ENCODE results near the gene TMEM154. TPM values are rescaled to one million over a fixed set of nuclear protein-coding genes. Genes with fewer than 3 reads are reported as not detected.

The TMEM154 gene
- total RNA-seq, 1 donor, result 1.8 TPM

DNA sequence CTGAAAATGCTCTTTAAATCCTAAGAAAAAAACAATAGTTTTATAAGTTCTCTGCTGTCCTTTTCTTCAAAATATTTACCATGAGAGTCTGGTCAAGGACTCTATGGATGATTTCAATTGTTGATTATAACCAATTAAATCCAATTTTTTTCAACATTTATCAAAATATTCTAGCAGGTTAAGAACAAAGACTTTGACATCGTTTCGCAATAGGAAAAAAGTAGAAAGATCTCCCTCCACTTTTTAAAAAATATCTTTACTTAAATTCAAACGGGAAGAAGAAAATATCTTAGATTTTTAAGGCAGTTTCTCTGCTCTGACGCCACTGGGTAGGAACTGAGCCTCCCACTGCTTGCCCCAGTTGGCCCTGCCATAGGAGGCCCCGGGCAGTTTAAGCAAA lies 44.7 kb upstream of the TMEM154 start:
- Histone ChIP-seq H3K79me2 (ENCODE audit: insufficient read depth, low read length) (no peaks in the 10 kb centered on the region), H3K27ac (ENCODE audit: low read depth, low read length) (no peak overlapping the region), H4K20me1 (ENCODE audit: insufficient read depth, low read length) (no peaks in the 10 kb centered on the region), H3K4me1 (ENCODE audit: insufficient read depth, low read length) (no peaks in the 10 kb centered on the region), H3K9me3 (ENCODE audit: low read depth, low read length) (no peaks in the 10 kb centered on the region), H2AFZ (ENCODE audit: low read length) (no peak overlapping the region), H3K4me3 (ENCODE audit: insufficient read depth, low read length) (no peak overlapping the region), H3K27me3 (ENCODE audit: insufficient read depth, low read length) (peaks cover 7% of the 10 kb centered on the region), H3K4me2 (ENCODE audit: insufficient read depth, low read length) (no peak overlapping the region), H3K36me3 (ENCODE audit: insufficient read depth, low read length) (no peaks in the 10 kb centered on the region)
- no peak for DNase-seq (ENCODE audit: insufficient read length, low spot score, missing footprints)
- TF ChIP-seq, protein P1, sequence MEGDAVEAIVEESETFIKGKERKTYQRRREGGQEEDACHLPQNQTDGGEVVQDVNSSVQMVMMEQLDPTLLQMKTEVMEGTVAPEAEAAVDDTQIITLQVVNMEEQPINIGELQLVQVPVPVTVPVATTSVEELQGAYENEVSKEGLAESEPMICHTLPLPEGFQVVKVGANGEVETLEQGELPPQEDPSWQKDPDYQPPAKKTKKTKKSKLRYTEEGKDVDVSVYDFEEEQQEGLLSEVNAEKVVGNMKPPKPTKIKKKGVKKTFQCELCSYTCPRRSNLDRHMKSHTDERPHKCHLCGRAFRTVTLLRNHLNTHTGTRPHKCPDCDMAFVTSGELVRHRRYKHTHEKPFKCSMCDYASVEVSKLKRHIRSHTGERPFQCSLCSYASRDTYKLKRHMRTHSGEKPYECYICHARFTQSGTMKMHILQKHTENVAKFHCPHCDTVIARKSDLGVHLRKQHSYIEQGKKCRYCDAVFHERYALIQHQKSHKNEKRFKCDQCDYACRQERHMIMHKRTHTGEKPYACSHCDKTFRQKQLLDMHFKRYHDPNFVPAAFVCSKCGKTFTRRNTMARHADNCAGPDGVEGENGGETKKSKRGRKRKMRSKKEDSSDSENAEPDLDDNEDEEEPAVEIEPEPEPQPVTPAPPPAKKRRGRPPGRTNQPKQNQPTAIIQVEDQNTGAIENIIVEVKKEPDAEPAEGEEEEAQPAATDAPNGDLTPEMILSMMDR (IDR thresholded peaks at IDR 0.05; ENCODE audit: extremely low read depth, low read depth, low read length), result no peak

DNA sequence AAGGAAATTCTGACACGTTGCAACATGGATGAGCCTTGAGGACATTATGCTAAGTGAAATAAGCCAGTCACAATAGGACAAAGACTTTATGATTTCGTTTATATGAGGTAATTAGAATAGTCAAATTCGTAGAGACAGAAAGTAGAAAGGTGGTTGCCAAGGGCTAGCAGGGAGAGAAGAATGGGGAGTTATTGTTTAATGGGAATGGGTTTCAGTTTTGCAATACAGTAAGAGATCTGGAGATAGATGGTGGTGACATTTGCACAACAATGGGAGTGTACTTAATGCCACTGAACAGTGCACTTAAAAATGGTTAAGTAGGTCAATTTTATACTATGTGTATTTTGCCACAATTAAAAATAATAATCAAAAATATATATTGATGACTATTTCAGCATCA lies 43.4 kb upstream of the TMEM154 start:
- Histone ChIP-seq H2AFZ (ENCODE audit: low read length) (no peak overlapping the region), H3K27me3 (ENCODE audit: insufficient read depth, low read length) (peaks cover 8% of the 10 kb centered on the region), H3K79me2 (ENCODE audit: insufficient read depth, low read length) (no peaks in the 10 kb centered on the region), H3K4me1 (ENCODE audit: insufficient read depth, low read length) (no peaks in the 10 kb centered on the region), H3K4me2 (ENCODE audit: insufficient read depth, low read length) (no peak overlapping the region), H3K27ac (ENCODE audit: low read depth, low read length) (no peak overlapping the region), H3K36me3 (ENCODE audit: insufficient read depth, low read length) (no peaks in the 10 kb centered on the region), H3K9me3 (ENCODE audit: low read depth, low read length) (no peaks in the 10 kb centered on the region), H3K4me3 (ENCODE audit: insufficient read depth, low read length) (no peak overlapping the region), H4K20me1 (ENCODE audit: insufficient read depth, low read length) (no peaks in the 10 kb centered on the region)
- DNase-seq (ENCODE audit: insufficient read length, low spot score, missing footprints), result no peak
- TF ChIP-seq, protein P1 (IDR thresholded peaks at IDR 0.05; ENCODE audit: extremely low read depth, low read depth, low read length), result no peak

GRCh38 chr4:152719801-152720556 lies 40.2 kb upstream of the TMEM154 start:
- DNase-seq (ENCODE audit: insufficient read length, low spot score, missing footprints), result no peak
- peak overlapping the region; percentile 66 for H2AFZ ChIP-seq (ENCODE audit: low read length)

GRCh38 chr4:152719291-152719690 lies 39.5 kb upstream of the TMEM154 start:
- TF ChIP-seq, protein P1 (IDR thresholded peaks at IDR 0.05; ENCODE audit: extremely low read depth, low read depth, low read length), result no peak

More at GRCh38 chr4:152719801-152720556, 40.2 kb upstream of the TMEM154 start:
- TF ChIP-seq, protein P1 (IDR thresholded peaks at IDR 0.05; ENCODE audit: extremely low read depth, low read depth, low read length), result no peak
- Histone ChIP-seq H4K20me1 (ENCODE audit: insufficient read depth, low read length) (no peaks in the 10 kb centered on the region), H3K79me2 (ENCODE audit: insufficient read depth, low read length) (no peaks in the 10 kb centered on the region), H3K9me3 (ENCODE audit: low read depth, low read length) (no peaks in the 10 kb centered on the region), H3K36me3 (ENCODE audit: insufficient read depth, low read length) (no peaks in the 10 kb centered on the region), H3K27me3 (ENCODE audit: insufficient read depth, low read length) (peaks cover 3% of the 10 kb centered on the region), H3K27ac (ENCODE audit: low read depth, low read length) (no peak overlapping the region), H3K4me3 (ENCODE audit: insufficient read depth, low read length) (peak overlapping the region; percentile 34), H3K4me2 (ENCODE audit: insufficient read depth, low read length) (peak overlapping the region; percentile 28), H3K4me1 (ENCODE audit: insufficient read depth, low read length) (no peaks in the 10 kb centered on the region)

More at GRCh38 chr4:152719291-152719690, 39.5 kb upstream of the TMEM154 start:
- Histone ChIP-seq H3K4me1 (ENCODE audit: insufficient read depth, low read length) (no peaks in the 10 kb centered on the region), H3K27me3 (ENCODE audit: insufficient read depth, low read length) (peaks cover 3% of the 10 kb centered on the region), H3K4me2 (ENCODE audit: insufficient read depth, low read length) (no peak overlapping the region), H4K20me1 (ENCODE audit: insufficient read depth, low read length) (no peaks in the 10 kb centered on the region), H3K36me3 (ENCODE audit: insufficient read depth, low read length) (no peaks in the 10 kb centered on the region), H2AFZ (ENCODE audit: low read length) (no peak overlapping the region), H3K79me2 (ENCODE audit: insufficient read depth, low read length) (no peaks in the 10 kb centered on the region), H3K27ac (ENCODE audit: low read depth, low read length) (no peak overlapping the region), H3K9me3 (ENCODE audit: low read depth, low read length) (no peaks in the 10 kb centered on the region), H3K4me3 (ENCODE audit: insufficient read depth, low read length) (no peak overlapping the region)
- DNase-seq (ENCODE audit: insufficient read length, low spot score, missing footprints), result no peak
